ENCODE data around the gene MGAT5. TPM values are rescaled to one million over a fixed set of nuclear protein-coding genes. Genes with fewer than 3 reads are reported as not detected.
A peak's percentile ranks its signal among the peaks of the same experiment; 100 is the strongest.

Gene MGAT5
- total RNA-seq, 4 donors from 2014 or later: 10.3 to 53.2 (median 27.0) TPM

GRCh38 chr2:134296301-134296700, 42.4 kb downstream of the MGAT5 start:
- Histone ChIP-seq H3K27me3 (no peaks in the 10 kb centered on the region), H3K27ac (peak overlapping the region in 1 of 2 donors; percentile 30), H3K4me1 (peaks cover 7 to 10% of the 10 kb centered on the region in 2 donors), H3K36me3 (no peaks in the 10 kb centered on the region), H3K9me3 (no peaks in the 10 kb centered on the region), H3K4me3 (no peak overlapping the region)
- no peak for DNase-seq
- intact Hi-C loops (cut with DNase I; ENCODE audit: low total_unique reads): no loop called here
- TF ChIP-seq CTCF (IDR thresholded peaks at IDR 0.05) (no peak), POLR2A (IDR thresholded peaks at IDR 0.05) (no peak)

- Histone ChIP-seq H3K4me3 (no peak overlapping the region), H3K9me3 (no peaks in the 10 kb centered on the region), H3K27me3 (no peaks in the 10 kb centered on the region), H3K27ac (no peak overlapping the region), H3K4me1 (peaks cover 7 to 10% of the 10 kb centered on the region in 2 donors), H3K36me3 (no peaks in the 10 kb centered on the region)
- DNase-seq: no peak
- intact Hi-C loops (cut with DNase I; ENCODE audit: low total_unique reads): no loop called here
- TF ChIP-seq CTCF (IDR thresholded peaks at IDR 0.05): no peak
- no peak for TF ChIP-seq POLR2A (IDR thresholded peaks at IDR 0.05)
Measured at GRCh38 chr2:134299334-134299733, 45.5 kb downstream of the MGAT5 start.

GRCh38 chr2:134300585-134300984, 46.7 kb downstream of the MGAT5 start:
- no peak overlapping the region for H3K27ac ChIP-seq
- TF ChIP-seq POLR2A (IDR thresholded peaks at IDR 0.05): no peak
- TF ChIP-seq CTCF (IDR thresholded peaks at IDR 0.05): no peak
- intact Hi-C loops (cut with DNase I; ENCODE audit: low total_unique reads): no loop called here
- H3K36me3 ChIP-seq: no peaks in the 10 kb centered on the region
- H3K4me1 ChIP-seq: peaks cover 4 to 5% of the 10 kb centered on the region in 2 donors
- H3K27me3 ChIP-seq: no peaks in the 10 kb centered on the region
- no peak for DNase-seq
- no peak overlapping the region for H3K4me3 ChIP-seq
- no peaks in the 10 kb centered on the region for H3K9me3 ChIP-seq

- intact Hi-C loops (cut with DNase I; ENCODE audit: low total_unique reads): no loop called here
- no peaks in the 10 kb centered on the region for H3K36me3 ChIP-seq
- H3K4me3 ChIP-seq: no peak overlapping the region
- H3K27me3 ChIP-seq: no peaks in the 10 kb centered on the region
- H3K9me3 ChIP-seq: no peaks in the 10 kb centered on the region
- TF ChIP-seq POLR2A (IDR thresholded peaks at IDR 0.05) (no peak), CTCF (IDR thresholded peaks at IDR 0.05) (no peak)
- no peak for DNase-seq
- H3K27ac ChIP-seq: peak overlapping the region in 1 of 2 donors; percentile 28
- H3K4me1 ChIP-seq: no peaks in the 10 kb centered on the region
Measured at GRCh38 chr2:134301099-134301927, 47.4 kb downstream of the MGAT5 start.

- H3K9me3 ChIP-seq: no peaks in the 10 kb centered on the region
- H3K36me3 ChIP-seq: no peaks in the 10 kb centered on the region
- no peaks in the 10 kb centered on the region for H3K27me3 ChIP-seq
- intact Hi-C loops (cut with DNase I; ENCODE audit: low total_unique reads): no loop called here
- H3K4me3 ChIP-seq: no peak overlapping the region
- peak overlapping the region in 1 of 2 donors; percentile 28 for H3K27ac ChIP-seq
- TF ChIP-seq CTCF (IDR thresholded peaks at IDR 0.05) (no peak), POLR2A (IDR thresholded peaks at IDR 0.05) (no peak)
- DNase-seq: no peak
- no peaks in the 10 kb centered on the region for H3K4me1 ChIP-seq
Measured at GRCh38 chr2:134301928-134302260, 48.0 kb downstream of the MGAT5 start.

Data from uterus (tissue), 4 donors.